H1 (cell line): ENCODE results near the gene IFT20. TPM values are rescaled to one million over a fixed set of nuclear protein-coding genes. Genes with fewer than 3 reads are reported as not detected.

Experiments used
- CHD7 ChIP-seq: fragments of 300-600 bp; sonication (generic); IDR thresholded peaks from 2 replicates; pipeline ENCODE4 v1.7.1; 2012; ENCODE audit warnings: low read length, moderate library complexity, mild to moderate bottlenecking, inconsistent platforms; ENCODE audit not compliant: insufficient replicate concordance
- polyA plus RNA-seq, 7 experiments: library from polyadenylated mRNA; depleted of rRNA in 3 of 7; stranded (reverse) in 5 of 7; unstranded in 2 of 7; fragments of >200 nt in 5 of 7; fragments of 200-250 nt in 2 of 7; gene quantifications; 1 replicate in 5 of 7; 2 replicates in 1 of 7; 4 replicates in 1 of 7; pipeline versions ENCODE4 v1.2.1 to v1.2.3, GENCODE V29; 2011 to 2013; ENCODE audit warnings: missing spikeins in 2 of 7, mixed read lengths in 2 of 7
- total RNA-seq: library from RNA; stranded (reverse); fragmentation: NEBNext Ultra II Directional; extraction: Animal tissue kit (Norgen Biotek cat#: 25700); gene quantifications from 2 replicates; pipeline ENCODE4 v1.2.1, GENCODE V29; 2021

The IFT20 gene
- total and polyA plus RNA-seq, 2 of the 8 experiments (the other 6 are each of a cell fraction or from before 2014, with no cell fraction given) = 9.0 to 21.0 TPM

- no peak for TF ChIP-seq CHD7
Observed at GRCh38 chr17:28344435-28344901, 9.2 kb upstream of the IFT20 start (continued).
